T-helper 2 cell treated with Interferon-gamma antibody and Interleukin-4, amounts not matched to agents 5 μg/mL and 100 μg/mL, for 36 hours (primary cell): ENCODE measurements around the gene PEX14.

Experiments used
- DNase-seq: peaks from one replicate; pipeline ENCODE4 v3.0.0; 2021; ENCODE audit warnings: low spot score
- H3K27ac Mint-ChIP-seq: one replicate; pipeline ENCODE4 v1.8.0; 2021; ENCODE audit warnings: mild to moderate bottlenecking, mixed read lengths
- H3K27me3 Mint-ChIP-seq: one replicate; pipeline ENCODE4 v1.8.0; 2021; ENCODE audit warnings: low read depth, mixed read lengths
- H3K36me3 Mint-ChIP-seq: one replicate; pipeline ENCODE4 v1.8.0; 2021; ENCODE audit warnings: low read depth, mixed read lengths
- H3K4me1 Mint-ChIP-seq: one replicate; pipeline ENCODE4 v1.8.0; 2021; ENCODE audit warnings: low read depth, mixed read lengths
- H3K4me3 Mint-ChIP-seq: one replicate; pipeline ENCODE4 v1.8.0; 2022; ENCODE audit warnings: mild to moderate bottlenecking, moderate library complexity, mixed read lengths
- H3K9me3 Mint-ChIP-seq: one replicate; pipeline ENCODE4 v1.8.0; 2021; ENCODE audit warnings: mixed read lengths

PEX14 gene

DNA sequence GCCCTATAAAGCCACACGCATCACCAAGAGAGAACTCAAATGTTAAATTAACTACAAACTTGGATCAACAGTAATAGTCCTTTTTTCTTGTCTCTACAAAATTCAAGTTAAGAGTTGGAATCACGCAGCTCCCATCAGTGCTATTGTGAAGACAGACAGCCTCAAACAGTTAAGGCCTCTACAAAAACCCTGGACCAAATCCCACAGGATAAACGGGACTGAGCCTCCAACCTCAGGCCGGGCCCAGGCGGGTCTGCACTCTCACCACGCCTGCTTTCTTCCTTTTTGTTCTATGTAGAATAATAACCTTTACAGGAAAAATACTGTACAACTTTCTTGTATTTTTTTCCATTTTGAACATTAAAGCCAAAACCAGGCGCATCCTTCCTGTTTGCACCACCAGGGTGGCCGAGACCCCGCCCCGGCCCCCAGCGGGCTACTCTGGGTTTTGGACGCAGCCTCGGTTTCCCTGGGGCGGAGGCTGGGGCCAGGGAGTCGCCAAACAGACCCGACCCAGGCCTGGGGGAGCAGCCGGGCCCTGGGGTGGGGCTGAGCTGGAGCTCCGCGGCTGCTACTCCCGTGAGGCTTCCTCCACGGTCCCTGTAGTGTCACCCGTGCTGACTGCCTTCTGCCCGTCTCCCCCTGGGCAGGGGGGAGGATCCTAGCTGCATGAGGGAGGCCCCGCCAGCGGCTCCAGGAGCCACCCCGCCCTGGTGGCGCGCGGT lies 163.2 kb downstream of the PEX14 start:
- DNase-seq, result no peak
- Mint-ChIP-seq H3K4me3 (no peak overlapping the region), H3K4me1 (no peaks in the 10 kb centered on the region), H3K27ac (no peak overlapping the region), H3K27me3 (peaks cover 6% of the 10 kb centered on the region), H3K9me3 (no peaks in the 10 kb centered on the region), H3K36me3 (peaks cover 3% of the 10 kb centered on the region)

DNA sequence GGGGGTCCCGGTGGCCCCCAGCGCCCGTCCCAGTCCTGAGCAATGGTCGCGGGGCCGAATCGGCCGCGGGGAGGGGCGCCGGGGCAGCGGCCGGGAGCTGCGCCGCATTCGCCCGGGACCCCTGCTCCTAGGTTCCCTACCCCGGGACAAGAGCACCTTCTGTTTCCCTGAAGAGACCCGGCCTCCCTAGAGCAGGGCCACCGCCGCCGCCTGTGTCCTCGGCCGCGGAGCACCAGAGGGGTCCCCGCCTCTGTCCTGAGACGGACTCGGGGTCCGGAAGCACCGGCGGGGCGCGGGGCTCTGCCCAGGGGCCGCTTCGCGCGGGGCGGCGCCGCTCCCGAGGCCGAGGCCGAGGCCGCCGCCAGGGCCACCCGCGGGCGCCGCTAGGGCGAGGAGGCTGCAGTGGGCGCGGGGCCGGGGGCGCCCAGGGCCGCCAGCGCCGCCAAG lies 163.8 kb downstream of the PEX14 start:
- peaks cover 3% of the 10 kb centered on the region for H3K36me3 Mint-ChIP-seq
- H3K4me1 Mint-ChIP-seq, result no peaks in the 10 kb centered on the region
- DNase-seq, result no peak
- peaks cover 6% of the 10 kb centered on the region for H3K27me3 Mint-ChIP-seq
- no peak overlapping the region for H3K27ac Mint-ChIP-seq
- no peaks in the 10 kb centered on the region for H3K9me3 Mint-ChIP-seq
- H3K4me3 Mint-ChIP-seq, result no peak overlapping the region

DNA sequence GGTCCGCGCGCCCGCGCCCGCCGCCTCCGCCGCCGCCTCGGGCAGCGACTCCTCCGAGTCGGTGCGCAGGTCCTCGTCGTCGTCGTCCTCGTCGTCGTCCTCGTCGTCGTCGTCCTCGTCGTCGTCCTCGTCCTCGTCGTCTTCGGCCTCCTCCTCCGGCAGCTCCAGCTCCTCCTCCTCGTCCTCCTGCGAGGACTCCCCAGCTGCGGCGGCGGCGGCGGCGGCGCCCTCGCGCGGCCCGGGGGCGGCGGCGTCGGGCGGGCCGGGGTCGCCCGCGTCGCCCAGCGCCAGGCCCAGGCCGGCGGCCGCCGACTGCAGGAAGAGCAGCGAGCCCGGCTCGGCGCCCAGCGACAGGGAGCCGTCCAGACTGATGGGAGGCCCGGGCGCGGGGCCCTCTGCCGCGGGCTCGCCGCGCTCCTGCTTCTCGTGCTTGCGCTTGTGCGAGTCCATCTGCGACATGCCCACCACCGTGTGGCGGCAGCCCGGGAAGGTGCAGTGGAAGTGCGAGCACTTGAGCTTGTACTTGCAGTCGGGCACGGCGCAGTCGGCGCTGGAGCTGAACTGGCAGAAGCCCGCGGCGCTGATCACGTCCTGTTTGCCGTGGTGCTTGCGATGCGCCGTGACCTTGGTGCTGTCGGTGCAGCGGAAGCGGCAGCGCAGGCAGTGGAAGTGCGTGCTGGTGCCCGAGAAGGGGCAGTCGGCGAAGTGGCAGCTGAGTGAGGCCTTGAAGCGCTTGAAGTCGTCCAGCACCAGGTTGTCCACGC lies 164.4 kb downstream of the PEX14 start:
- Mint-ChIP-seq H3K4me3 (no peak overlapping the region), H3K9me3 (no peaks in the 10 kb centered on the region), H3K4me1 (no peaks in the 10 kb centered on the region), H3K27me3 (peaks cover 6% of the 10 kb centered on the region), H3K27ac (no peak overlapping the region), H3K36me3 (peaks cover 3% of the 10 kb centered on the region)
- no peak for DNase-seq

DNA sequence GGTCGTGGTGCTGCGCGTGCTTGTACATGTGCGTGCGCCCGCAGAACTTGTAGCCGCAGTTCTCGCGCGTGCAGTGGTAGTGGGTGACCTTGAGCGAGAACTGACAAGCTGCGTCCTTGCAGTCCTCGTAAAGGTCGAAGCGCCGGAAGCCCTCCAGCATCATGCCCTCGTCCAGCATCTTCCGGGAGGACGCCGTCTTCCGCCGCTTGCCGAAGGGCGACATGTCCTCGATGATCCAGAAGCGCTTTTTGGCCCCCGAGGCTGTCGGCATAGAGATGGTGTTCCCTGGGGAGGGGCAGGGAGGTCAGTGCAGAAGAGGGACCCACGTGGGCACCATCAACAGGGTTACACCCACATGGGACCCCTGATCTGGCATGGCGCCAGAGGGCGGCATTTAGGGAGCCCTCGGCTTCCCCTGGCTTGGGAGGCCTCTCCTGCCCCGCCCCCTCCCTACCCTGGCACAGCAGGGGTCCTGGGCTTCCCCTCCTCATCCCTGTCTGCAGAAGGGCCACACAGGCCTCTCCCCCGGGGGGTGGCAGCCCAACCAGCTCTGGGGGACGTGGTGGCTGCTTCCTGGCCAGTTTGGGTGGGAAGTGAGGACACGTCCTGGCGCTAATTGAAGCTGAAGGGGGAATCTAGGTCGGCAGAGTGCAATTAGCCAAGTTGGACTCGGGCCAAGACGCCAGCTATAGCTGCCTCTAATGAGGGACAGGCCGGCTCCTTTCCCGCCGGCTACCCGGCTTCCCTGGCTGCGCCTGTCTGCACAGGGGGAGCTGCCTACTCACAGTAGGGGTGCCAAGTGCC lies 165.2 kb downstream of the PEX14 start:
- H3K27ac Mint-ChIP-seq, result no peak overlapping the region
- H3K4me3 Mint-ChIP-seq, result no peak overlapping the region
- H3K27me3 Mint-ChIP-seq, result peaks cover 6% of the 10 kb centered on the region
- H3K9me3 Mint-ChIP-seq, result no peaks in the 10 kb centered on the region
- peaks cover 3% of the 10 kb centered on the region for H3K36me3 Mint-ChIP-seq
- DNase-seq, result no peak
- H3K4me1 Mint-ChIP-seq, result no peaks in the 10 kb centered on the region

DNA sequence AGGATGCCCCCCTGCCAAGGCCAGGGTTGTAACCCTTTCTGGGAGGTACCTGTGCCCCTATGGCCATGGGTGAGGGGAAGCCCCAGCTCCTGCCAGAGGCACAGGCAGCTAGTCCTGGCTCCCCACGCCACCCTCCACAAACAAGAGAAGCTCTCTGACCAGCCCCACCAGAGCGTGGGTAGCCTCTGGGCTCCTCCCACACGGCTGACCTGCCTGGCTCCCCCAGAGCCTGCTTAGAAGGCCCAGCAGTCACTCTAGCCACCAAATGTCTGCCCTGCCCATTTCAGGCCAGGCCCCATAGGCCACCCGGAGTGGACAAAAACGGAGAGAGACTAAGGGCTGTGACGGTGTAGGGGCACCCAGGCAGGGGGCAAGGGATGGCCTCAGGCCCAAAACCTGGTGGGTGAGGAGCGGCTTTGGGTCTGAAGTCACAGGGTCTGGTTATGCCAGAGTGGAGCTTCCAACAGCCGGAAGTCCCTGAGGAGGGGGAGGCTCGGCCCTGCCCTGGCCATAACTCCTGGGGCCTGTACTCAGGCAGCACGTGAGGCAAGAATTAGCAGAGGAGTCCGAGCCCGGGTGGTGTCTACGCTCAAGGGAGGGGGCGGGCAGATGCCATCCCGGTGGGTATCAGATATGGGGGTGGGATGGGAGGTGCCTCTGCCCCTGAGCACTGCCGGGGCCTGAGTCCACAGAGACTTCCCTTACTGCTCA lies 166.2 kb downstream of the PEX14 start:
- Mint-ChIP-seq H3K27me3 (peaks cover 6% of the 10 kb centered on the region), H3K4me1 (no peaks in the 10 kb centered on the region), H3K9me3 (no peaks in the 10 kb centered on the region), H3K27ac (no peak overlapping the region), H3K36me3 (peaks cover 3% of the 10 kb centered on the region), H3K4me3 (no peak overlapping the region)
- DNase-seq, result no peak

DNA sequence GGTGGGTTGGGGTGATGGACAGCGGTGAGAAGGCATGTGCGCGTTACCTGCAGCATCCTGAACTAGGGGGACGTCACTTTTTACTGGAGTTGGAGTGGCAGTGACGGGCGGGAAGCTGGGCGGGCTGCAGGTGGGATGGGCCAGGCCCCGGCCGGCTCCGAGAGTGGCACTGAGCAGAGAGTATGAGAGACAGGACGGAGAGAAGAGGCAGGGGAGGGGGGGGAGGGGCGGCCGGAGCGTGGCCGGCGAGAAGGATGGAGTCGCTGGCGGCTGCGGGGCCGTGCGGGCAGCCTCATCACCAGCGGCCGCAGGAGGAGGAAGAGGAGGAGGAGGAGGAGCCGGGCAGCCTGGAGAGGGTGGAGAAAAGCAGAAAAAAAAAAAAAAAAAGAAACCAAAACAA lies 167.2 kb downstream of the PEX14 start:
- H3K9me3 Mint-ChIP-seq, result no peaks in the 10 kb centered on the region
- DNase-seq, result no peak
- no peak overlapping the region for H3K4me3 Mint-ChIP-seq
- H3K27ac Mint-ChIP-seq, result no peak overlapping the region
- H3K4me1 Mint-ChIP-seq, result no peaks in the 10 kb centered on the region
- H3K27me3 Mint-ChIP-seq, result peaks cover 6% of the 10 kb centered on the region
- peaks cover 3% of the 10 kb centered on the region for H3K36me3 Mint-ChIP-seq

DNA sequence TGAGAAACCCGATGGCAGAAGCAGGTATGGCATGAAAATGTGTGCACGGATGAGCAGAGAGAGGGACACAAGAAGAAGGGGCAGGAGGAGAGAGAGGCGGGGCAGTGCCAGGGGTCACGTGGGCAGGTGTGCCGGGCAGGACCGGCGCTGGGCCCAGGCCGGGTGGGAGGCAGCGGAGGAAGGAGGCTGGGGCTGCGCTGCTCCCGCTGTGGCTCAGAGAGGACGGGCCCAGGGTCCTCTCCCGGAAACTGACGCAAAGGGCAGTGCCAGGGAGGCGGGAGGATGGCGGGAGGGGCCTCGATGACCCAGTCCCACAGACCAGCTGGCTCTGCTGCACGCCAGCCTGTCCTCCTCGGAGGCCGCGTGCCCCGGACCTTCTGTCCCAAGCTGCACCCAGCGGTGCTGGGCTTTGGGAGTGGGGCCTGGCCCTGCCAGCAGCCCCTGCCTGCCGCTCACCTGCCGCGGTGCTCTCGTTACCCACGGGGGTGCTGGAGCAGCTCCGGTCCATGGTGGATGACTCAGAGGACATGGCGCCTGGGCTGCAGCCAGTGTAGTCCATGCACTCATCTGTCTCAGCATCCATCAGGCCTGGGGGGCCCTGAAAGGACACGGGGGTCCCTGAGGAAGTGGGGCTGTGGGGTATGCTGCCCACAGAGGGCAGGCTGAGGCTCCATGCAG lies 167.8 kb downstream of the PEX14 start:
- Mint-ChIP-seq H3K27ac (no peak overlapping the region), H3K36me3 (no peaks in the 10 kb centered on the region), H3K9me3 (no peaks in the 10 kb centered on the region), H3K4me3 (no peak overlapping the region), H3K4me1 (no peaks in the 10 kb centered on the region), H3K27me3 (peaks cover 3% of the 10 kb centered on the region)
- no peak for DNase-seq

DNA sequence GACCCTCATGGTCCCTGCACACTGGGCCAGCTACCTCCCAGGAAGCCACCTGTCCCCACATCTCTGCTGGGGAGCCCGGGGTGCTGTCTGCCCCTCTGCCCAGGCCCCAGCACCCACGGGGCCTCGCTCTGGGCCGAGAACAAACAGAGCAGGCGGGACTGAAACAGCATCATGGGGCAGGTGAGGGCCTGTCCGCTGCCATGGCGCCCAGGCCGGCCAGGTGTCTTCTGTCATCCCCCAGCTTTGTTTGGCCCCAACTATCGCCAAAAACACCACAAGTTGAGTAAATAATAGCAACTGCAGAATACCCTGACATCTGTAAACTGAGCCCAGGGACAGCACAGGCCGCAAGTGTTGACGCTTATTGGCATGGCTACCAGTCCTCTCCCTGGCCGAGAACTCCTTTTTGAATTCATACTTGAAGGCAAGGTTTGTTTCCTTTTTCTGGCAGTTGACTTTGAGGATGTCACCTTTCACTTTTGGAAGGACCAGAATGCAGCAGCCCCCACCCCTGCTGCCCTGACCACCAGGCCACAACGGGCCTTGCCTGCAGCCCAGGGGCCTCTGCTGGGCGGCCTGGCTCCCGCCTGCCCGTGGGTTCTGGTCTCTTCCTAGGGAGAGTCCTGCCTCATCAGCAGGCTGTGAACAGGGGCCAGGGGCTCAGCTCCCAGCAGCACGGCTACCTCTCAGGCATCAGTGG lies 169.0 kb downstream of the PEX14 start:
- no peaks in the 10 kb centered on the region for H3K9me3 Mint-ChIP-seq
- H3K4me1 Mint-ChIP-seq, result no peaks in the 10 kb centered on the region
- DNase-seq, result no peak
- no peak overlapping the region for H3K4me3 Mint-ChIP-seq
- no peaks in the 10 kb centered on the region for H3K27me3 Mint-ChIP-seq
- H3K27ac Mint-ChIP-seq, result no peak overlapping the region
- no peaks in the 10 kb centered on the region for H3K36me3 Mint-ChIP-seq

DNA sequence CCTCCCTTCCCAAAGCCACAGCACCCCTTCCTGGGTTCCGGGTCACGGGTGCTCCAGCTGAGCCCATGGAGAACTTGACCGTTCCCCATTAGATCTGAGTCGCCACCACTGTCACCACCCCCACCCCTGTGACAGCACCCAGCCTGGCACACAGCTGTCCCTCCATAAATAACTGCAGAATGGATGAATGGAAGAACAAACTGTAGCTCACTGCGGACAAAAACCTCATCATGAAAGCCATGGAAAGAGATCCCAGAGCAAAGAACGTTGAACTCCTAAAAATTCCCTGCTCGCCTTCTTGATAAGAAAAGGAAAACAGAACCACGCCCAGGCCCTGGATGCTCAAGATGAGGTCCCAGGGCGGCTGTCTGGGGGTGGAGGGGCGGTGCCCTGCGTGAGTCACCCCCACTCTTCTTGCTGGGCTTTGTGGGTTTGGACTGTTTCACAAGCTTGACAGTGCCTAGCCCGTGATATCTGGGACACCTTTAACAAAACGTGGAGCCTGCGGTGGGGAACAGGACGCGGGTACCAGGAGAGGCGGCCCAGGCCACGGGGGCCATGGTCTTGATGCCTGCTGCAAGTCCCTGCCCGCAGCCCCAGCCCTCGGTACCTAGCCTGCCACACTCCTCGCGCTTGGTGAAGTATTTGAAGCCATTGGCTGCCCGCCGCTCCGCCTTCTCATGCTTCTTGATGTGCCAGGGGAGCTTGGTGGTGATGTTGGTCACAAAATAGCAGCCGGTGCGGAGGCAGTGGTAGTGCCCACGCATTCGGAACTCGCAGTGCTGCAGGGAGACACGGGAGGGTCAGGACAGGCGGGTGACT lies 169.8 kb downstream of the PEX14 start:
- H3K27ac Mint-ChIP-seq, result no peak overlapping the region
- no peaks in the 10 kb centered on the region for H3K27me3 Mint-ChIP-seq
- peak; percentile 6 for DNase-seq
- H3K9me3 Mint-ChIP-seq, result no peaks in the 10 kb centered on the region
- H3K4me3 Mint-ChIP-seq, result no peak overlapping the region
- H3K4me1 Mint-ChIP-seq, result no peaks in the 10 kb centered on the region
- H3K36me3 Mint-ChIP-seq, result no peaks in the 10 kb centered on the region

DNA sequence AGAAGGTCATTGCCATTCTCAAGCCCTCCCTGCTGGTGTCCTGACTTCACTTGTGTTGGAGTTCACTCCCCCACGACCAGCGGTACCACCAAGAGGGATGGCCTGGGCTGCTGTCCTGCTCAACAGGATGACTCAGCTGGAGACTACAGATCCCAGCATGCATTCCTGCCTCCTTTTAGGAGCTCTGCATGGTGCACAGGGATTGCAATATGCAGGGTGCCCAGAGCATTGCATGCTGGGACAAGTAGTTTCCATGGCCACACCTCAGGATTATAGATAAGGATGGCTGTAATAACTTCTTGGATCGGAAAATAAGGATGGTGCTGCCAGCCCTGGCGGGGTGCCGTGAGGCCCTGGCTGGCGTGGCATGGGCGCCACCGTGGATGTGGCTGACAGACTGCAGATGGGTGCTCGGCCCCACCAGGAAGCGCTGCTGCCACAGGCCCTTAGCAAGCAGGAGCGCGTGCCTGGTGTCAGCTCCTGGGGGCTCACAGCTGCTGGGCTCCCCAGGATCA lies 171.7 kb downstream of the PEX14 start:
- H3K36me3 Mint-ChIP-seq, result no peaks in the 10 kb centered on the region
- H3K4me3 Mint-ChIP-seq, result no peak overlapping the region
- H3K27ac Mint-ChIP-seq, result no peak overlapping the region
- no peak for DNase-seq
- H3K27me3 Mint-ChIP-seq, result no peaks in the 10 kb centered on the region
- no peaks in the 10 kb centered on the region for H3K4me1 Mint-ChIP-seq
- H3K9me3 Mint-ChIP-seq, result no peaks in the 10 kb centered on the region

DNA sequence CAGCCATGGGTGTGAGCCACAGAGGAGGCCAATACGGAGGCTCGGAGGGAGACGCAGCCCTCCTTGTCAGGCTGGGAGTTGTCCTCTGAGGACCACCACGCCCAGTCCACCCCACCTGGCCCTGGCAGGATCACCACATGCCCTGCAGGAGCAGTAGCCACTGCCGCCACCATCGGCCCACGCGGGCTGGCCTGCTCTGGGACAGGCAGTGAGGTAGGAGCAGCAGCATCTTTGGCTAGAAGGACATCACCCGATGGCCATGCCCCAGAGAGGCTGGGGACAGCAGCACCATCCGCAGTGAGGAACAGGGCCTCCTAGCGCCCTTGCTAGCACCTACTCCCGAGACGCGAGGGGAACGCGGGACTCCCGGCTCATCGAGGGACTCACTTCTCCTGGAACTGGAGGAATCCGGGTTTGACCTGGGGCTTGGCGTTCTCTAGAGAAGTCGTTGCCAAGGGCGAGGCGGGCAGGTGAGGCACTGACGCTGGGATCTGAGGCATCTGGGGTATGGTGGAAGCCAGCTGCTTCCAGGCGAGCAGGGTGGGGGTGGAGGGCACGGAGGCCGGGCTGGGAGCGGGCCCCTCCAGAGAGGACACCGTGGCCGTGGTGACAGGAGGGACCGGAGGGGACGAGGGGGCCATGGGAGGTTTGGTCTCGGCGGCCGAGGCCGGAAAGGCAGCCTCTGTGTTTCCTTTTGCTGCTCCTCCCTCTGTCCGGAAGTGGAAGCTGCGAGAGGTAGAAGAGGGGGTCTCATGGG lies 172.8 kb downstream of the PEX14 start:
- Mint-ChIP-seq H3K27me3 (no peaks in the 10 kb centered on the region), H3K4me1 (no peaks in the 10 kb centered on the region)
- no peak for DNase-seq

More for the DNA sequence above, 172.8 kb downstream of the PEX14 start:
- H3K9me3 Mint-ChIP-seq, result no peaks in the 10 kb centered on the region
- H3K36me3 Mint-ChIP-seq, result no peaks in the 10 kb centered on the region
- no peak overlapping the region for H3K27ac Mint-ChIP-seq
- H3K4me3 Mint-ChIP-seq, result no peak overlapping the region
